GM21619 (cell line): ENCODE measurements around the gene PXN.
"Not testable (repeated sequence)": the region's sequence is repeated elsewhere in the genome, so short reads cannot be mapped to it uniquely, and the experiment has no call there.

Experiments used
- ATAC-seq: cut with Tn5 transposase; IDR thresholded peaks from one replicate; pipeline ENCODE4 v1.9.1; 2021; ENCODE audit not compliant: unreplicated experiment

The PXN gene

DNA sequence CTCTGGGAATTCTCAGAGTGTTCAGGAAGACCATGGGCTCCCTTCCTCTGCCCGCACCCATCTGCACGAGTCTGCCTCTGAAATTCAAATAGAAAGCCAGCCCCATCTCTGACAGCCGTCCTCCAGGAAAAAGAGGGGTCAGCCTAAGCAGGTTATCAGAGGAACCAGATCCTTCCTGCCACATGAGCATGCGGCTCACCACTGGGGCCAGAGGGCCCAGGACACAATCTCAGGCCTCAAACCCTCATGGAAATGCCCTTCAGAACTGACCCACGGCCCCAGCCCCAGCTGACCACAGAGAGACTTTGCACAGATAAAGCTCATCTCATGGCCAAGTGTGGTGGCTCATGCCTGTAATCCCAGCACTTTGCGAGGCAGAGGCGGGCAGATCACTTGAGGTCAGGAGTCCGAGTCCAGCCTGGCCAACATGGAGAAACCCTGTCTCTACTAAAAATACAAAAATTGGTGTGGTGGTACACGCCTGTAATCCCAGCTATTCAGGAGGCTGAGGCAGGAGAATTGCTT, 23.2 kb downstream of the PXN start:
- ATAC-seq: no peak

GRCh38 chr12:120241561-120242274, 23.8 kb downstream of the PXN start:
- no peak for ATAC-seq

- ATAC-seq: no peak
Measured at GRCh38 chr12:120240495-120240833, 25.1 kb downstream of the PXN start.

- ATAC-seq: no peak
Measured at GRCh38 chr12:120239776-120240494, 25.6 kb downstream of the PXN start.

GRCh38 chr12:120238839-120239445, 26.6 kb downstream of the PXN start:
- no peak for ATAC-seq

- ATAC-seq: no peak
Measured at GRCh38 chr12:120238217-120238616, 27.3 kb downstream of the PXN start.

DNA sequence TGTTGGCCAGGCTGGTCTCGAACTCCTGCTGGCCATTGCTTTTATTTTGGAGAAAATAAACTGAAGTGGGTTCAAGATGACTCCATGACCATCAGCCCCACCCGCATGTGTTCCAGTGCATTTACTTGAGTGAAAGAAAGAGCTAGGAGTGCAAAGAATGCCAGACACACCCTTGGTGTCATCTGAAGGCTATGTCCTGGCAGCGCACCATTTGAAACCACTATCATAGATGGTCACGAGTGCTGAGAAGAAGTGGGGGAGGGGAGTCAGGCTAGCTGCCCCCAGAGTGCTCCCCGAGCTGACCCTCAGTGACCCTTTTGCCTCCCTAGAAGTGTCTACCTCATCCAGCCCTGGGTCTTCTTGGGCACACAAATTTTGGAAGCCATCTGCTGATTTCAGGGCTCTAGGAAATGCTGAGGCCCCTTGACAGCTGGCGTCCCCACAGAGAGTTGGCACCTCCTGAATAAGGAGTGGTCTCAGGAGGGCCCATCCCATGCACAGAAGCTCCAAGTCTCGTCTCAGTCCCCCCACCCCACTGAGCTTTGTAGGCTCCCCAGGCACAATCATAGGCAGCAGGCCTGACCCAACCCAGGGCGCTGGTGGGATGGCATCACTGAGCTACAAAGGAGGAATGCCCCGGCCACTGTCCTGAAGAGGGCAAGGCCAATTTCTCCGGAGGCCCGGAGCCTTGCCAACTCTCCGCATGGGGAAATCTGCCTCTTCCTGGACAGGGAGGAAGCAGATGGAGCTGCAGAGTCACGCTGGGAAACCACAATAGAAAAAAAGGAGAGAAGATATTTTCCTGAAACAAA, 28.0 kb downstream of the PXN start:
- ATAC-seq: no peak

DNA sequence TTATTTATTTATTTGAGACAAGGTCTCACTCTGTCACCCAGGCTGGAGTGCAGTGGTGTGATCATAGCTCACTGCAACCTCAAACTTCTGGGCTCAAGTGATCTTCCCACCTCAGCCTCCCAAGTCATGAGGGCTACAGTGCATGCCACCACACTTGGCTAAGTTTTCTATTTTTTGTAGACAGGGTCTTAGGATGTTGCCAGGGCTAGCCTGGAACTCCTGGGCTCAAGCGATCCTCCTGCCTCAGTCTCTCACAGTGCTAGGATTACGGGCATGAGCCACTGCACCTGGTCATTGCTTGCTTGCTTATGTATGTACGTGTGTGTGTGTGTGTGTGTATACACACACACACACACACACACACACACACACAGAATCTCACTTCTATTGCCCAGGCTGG, 28.7 kb downstream of the PXN start:
- ATAC-seq: not testable (repeated sequence)

GRCh38 chr12:120235369-120236323, 29.9 kb downstream of the PXN start:
- ATAC-seq: no peak

GRCh38 chr12:120234643-120235368, 30.7 kb downstream of the PXN start:
- no peak for ATAC-seq

GRCh38 chr12:120231316-120232011, 34.1 kb downstream of the PXN start:
- no peak for ATAC-seq

- ATAC-seq: no peak
Measured at GRCh38 chr12:120230974-120231315, 34.6 kb downstream of the PXN start.

DNA sequence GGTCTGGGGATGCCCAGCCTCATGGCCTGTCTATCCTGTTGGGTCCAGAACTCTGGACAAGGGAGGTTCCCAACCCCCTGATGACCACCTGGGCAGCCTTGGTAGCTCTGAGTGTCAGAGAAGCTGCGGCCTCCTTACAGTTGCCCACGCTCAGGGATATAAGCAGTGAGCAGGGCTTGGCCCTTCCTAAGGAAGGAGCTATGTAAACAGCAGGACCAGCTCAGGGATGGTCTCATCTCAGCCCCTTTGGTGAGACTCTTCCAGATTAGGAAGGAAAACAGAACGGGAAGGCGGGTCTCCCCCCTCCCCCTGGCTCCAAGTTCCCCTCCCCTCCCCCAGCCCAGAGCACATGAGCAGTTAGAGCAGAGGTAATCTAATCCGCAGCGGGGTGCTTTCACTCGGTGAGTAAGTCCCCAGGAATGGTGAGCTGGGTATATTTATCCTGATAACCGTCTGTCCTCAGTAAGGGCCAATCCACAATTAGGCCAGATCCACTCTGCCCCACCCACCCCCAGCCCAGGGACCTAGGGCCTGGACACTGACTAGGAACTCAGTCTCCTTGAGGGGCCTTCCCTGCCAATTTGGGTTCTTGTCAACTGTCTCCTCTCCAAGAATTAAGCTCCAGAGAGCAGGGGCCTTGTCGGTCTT, 35.1 kb downstream of the PXN start:
- ATAC-seq: no peak

GRCh38 chr12:120229487-120230325, 35.8 kb downstream of the PXN start:
- no peak for ATAC-seq

- no peak for ATAC-seq
Measured at GRCh38 chr12:120229071-120229486, 36.5 kb downstream of the PXN start.

DNA sequence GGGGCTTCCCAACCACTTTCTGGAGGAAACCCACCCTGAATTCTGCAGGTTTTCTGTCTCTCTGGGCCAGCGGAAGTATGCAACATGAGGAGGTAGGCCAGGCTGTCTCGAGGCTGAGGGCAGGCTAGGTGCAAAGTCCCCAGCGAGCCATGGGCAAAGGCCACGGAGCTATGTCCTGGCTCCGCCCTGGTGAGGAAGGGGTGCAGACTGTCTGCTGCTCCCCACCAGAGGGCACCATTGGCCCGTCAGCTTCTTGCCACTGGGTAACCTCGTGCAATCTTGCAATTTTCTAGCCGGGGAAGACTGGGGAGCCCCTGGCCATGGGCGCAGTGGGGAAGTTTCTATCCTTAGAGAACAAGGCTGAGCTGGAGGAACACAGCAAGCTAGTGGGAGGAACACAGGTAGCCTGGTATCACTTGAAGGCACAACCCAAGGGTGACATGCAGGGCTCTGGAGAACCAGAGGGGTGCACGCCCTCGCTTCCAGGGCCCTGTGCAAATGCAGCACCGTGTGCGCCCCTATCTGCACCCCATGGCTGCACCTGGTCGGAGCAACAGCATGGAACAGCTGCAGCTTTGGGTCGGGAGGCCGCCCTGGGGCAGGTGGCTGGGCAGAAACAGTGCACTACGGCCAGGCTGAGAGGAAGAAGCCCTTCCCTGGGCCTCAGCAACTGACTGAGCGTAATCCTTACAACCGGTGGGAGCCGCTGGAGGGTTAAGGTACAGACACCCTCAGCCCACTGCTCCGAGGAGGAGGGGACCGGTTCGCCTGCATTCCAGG, 37.0 kb downstream of the PXN start:
- peak; percentile 67 for ATAC-seq

- no peak for ATAC-seq
Measured at GRCh38 chr12:120228041-120228290, 37.6 kb downstream of the PXN start.
